ENCODE measurements around the gene TAS2R39. TPM values are rescaled to one million over a fixed set of nuclear protein-coding genes. Genes with fewer than 3 reads are reported as not detected.

Gene TAS2R39
- total RNA-seq, 1 experiment from 2014 or later = not detected

DNA sequence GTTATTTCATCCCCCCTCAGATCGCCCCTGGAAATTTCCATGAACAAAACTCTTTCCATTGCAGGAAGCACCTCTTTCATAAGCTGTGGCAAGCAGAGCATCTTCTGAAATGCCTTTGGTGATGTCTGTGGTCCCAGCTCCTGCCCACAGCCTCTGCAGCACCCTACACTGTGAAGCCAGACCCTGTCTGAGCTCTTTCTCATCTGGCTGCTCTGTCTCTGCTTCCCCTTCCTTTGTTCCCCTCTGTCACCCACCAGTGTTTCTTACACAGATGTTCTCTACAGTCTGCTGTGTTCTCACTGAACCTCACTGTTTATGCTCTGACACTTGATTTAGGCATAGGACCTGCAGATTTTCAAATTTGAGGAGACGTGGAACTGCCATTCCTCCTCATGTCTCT, 1.9 kb upstream of the TAS2R39 start:
- H2AK5ac ChIP-seq (ENCODE audit: insufficient read length, low read length) = no peak overlapping the region
- no peak overlapping the region for H2BK120ac ChIP-seq (ENCODE audit: low read depth, low read length, poor library complexity, severe bottlenecking)
- no peaks in the 10 kb centered on the region for H3K23me2 ChIP-seq (ENCODE audit: insufficient read length, low read depth, low read length, poor library complexity, severe bottlenecking)
- no peak overlapping the region for H3K14ac ChIP-seq (ENCODE audit: insufficient read depth, low read length)
- H3K56ac ChIP-seq (ENCODE audit: insufficient read length, low read depth, low read length) = no peak overlapping the region
- H3K9me3 ChIP-seq (ENCODE audit: control insufficient read depth, low read depth, low read length) = no peaks in the 10 kb centered on the region
- H3K4me1 ChIP-seq (ENCODE audit: insufficient read depth, low read length) = no peaks in the 10 kb centered on the region
- no peak overlapping the region for H2BK12ac ChIP-seq (ENCODE audit: insufficient read length, low read depth, low read length)
- TF ChIP-seq CTCF (conservative IDR thresholded peaks at IDR 0.05) = no peak
- H2BK15ac ChIP-seq (ENCODE audit: low read depth, low read length) = no peak overlapping the region
- H4K91ac ChIP-seq (ENCODE audit: insufficient read length, low read depth, low read length) = no peak overlapping the region
- Mint-ChIP-seq H3K9me3 (peaks cover 3 to 8% of the 10 kb centered on the region in 2 experiments; a peak in 4 of 5 replicates), H3K27me3 (ENCODE audit: low read depth) (no peaks in the 10 kb centered on the region; the same call in 1 of the 2 replicates), H3K36me3 (ENCODE audit: insufficient read depth in 1 of 3, low read depth in 3 of 3) (no peaks in the 10 kb centered on the region; a peak in 2 of 7 replicates), H3K4me3 (no peak overlapping the region; a peak in 1 of 5 replicates), H3K4me1 (peaks cover 6 to 10% of the 10 kb centered on the region in 2 experiments), H3K27ac (no peak overlapping the region)
- H3K27ac ChIP-seq (ENCODE audit: insufficient read length, low read depth, low read length) = no peak overlapping the region
- H3K27me3 ChIP-seq (ENCODE audit: insufficient read depth, low read length) = no peaks in the 10 kb centered on the region
- no peak overlapping the region for H3K18ac ChIP-seq (ENCODE audit: insufficient read length, low read depth, low read length)
- no peak overlapping the region for H3K4me2 ChIP-seq (ENCODE audit: insufficient read depth, insufficient read length, low read length)
- H3K9ac ChIP-seq (ENCODE audit: extremely low read depth, insufficient read length, low read length) = no peak overlapping the region
- no peak overlapping the region for H2BK20ac ChIP-seq (ENCODE audit: low read depth, low read length, poor library complexity, severe bottlenecking)
- no peak overlapping the region for H3K4ac ChIP-seq (ENCODE audit: low read depth, low read length)
- no peaks in the 10 kb centered on the region for H4K20me1 ChIP-seq (ENCODE audit: control insufficient read depth, insufficient read depth, insufficient read length)
- H3K79me1 ChIP-seq (ENCODE audit: insufficient read depth, low read depth, low read length, poor library complexity, severe bottlenecking) = no peaks in the 10 kb centered on the region
- H3K23ac ChIP-seq (ENCODE audit: insufficient read length, low read depth, low read length) = no peak overlapping the region
- no peak overlapping the region for H2AFZ ChIP-seq (ENCODE audit: low read length)
- no peak for DNase-seq
- no peak overlapping the region for H4K8ac ChIP-seq (replicated peaks; ENCODE audit: insufficient read length, low read depth, low read length)
- H3K79me2 ChIP-seq (ENCODE audit: insufficient read depth, low read length) = no peaks in the 10 kb centered on the region
- no peak overlapping the region for H2BK5ac ChIP-seq (ENCODE audit: insufficient read length, low read length)
- no peak overlapping the region for H3T11ph ChIP-seq (ENCODE audit: low read length)
- WGBS (ENCODE audit: extremely low coverage, insufficient read length, low lambda C conversion rate) = no CpG with 5 or more reads among the region's 2 CpGs
- H4K5ac ChIP-seq (ENCODE audit: insufficient read length, low read depth, low read length) = no peak overlapping the region

Measured in H9 (cell line).